HS-27A (cell line): Measurements from ENCODE around the gene R3HDM4.
A peak's percentile ranks its signal among the peaks of the same experiment; 100 is the strongest.
"Not testable (repeated sequence)": the region's sequence is repeated elsewhere in the genome, so short reads cannot be mapped to it uniquely, and the experiment has no call there.

Source experiments
- DNase-seq: peaks from one replicate; pipeline ENCODE4 v3.0.0-alpha.2; 2012; ENCODE audit warnings: low read depth, missing footprints

R3HDM4 gene

GRCh38 chr19:911197-912033 is 1.6 kb downstream of the R3HDM4 start:
- DNase-seq, result no peak

- DNase-seq, result no peak
Measured at GRCh38 chr19:907183-907853, 5.7 kb downstream of the R3HDM4 start.

GRCh38 chr19:906480-906879 is 6.5 kb downstream of the R3HDM4 start:
- DNase-seq, result no peak

GRCh38 chr19:904545-904944 is 8.5 kb downstream of the R3HDM4 start:
- DNase-seq, result no peak

GRCh38 chr19:903266-903797 is 9.7 kb downstream of the R3HDM4 start:
- no peak for DNase-seq

GRCh38 chr19:902446-903226 is 10.4 kb downstream of the R3HDM4 start:
- no peak for DNase-seq

GRCh38 chr19:902093-902370 is 11.0 kb downstream of the R3HDM4 start:
- DNase-seq, result no peak

- no peak for DNase-seq
Measured at GRCh38 chr19:901216-902092, 11.6 kb downstream of the R3HDM4 start.

- no peak for DNase-seq
Measured at GRCh38 chr19:900302-901111, 12.5 kb downstream of the R3HDM4 start.

- DNase-seq, result no peak
Measured at GRCh38 chr19:900043-900301, 13.0 kb downstream of the R3HDM4 start.

- no peak for DNase-seq
Measured at GRCh38 chr19:899336-900042, 13.5 kb downstream of the R3HDM4 start.

- DNase-seq, result no peak
Measured at GRCh38 chr19:898663-899062, 14.4 kb downstream of the R3HDM4 start.

GRCh38 chr19:897442-898039 is 15.5 kb downstream of the R3HDM4 start:
- no peak for DNase-seq

- no peak for DNase-seq
Measured at GRCh38 chr19:896999-897398, 16.0 kb downstream of the R3HDM4 start.

- no peak for DNase-seq
Measured at GRCh38 chr19:896434-896833, 16.6 kb downstream of the R3HDM4 start.

- DNase-seq, result peak; percentile 81
Measured at GRCh38 chr19:892894-893689, 19.9 kb downstream of the R3HDM4 start, which contains the start of the genes MED16 and RNU6-9. MED16 (minus strand) TSS chr19:893187; CDS start chr19:891131, 2,056 bp downstream. RNU6-9 (plus strand) TSS chr19:893484.

- no peak for DNase-seq
Measured at GRCh38 chr19:892243-892893, 20.7 kb downstream of the R3HDM4 start.

- DNase-seq, result not testable (repeated sequence)
Measured at GRCh38 chr19:891421-892200, 21.4 kb downstream of the R3HDM4 start.
